Muscle of leg (tissue), 11 donors: Measurements from ENCODE around the gene DLD. TPM values are rescaled to one million over a fixed set of nuclear protein-coding genes. Genes with fewer than 3 reads are reported as not detected.
"Not testable (repeated sequence)": the region's sequence is repeated elsewhere in the genome, so short reads cannot be mapped to it uniquely, and the experiment has no call there.

ENCODE experiments used
- DNase-seq: peaks from one replicate; pipeline ENCODE4 v3.0.0; 2013
- H3K27ac ChIP-seq: one replicate; pipeline ENCODE4 v1.5.1; 2013; ENCODE audit warnings: mild to moderate bottlenecking, low read length, control low read depth
- H3K27me3 ChIP-seq: one replicate; pipeline ENCODE4 v1.6.1; 2013; ENCODE audit warnings: low read length; ENCODE audit not compliant: control insufficient read depth, insufficient read depth
- H3K36me3 ChIP-seq: one replicate; pipeline ENCODE4 v1.6.1; 2013; ENCODE audit warnings: low read length; ENCODE audit not compliant: control insufficient read depth, insufficient read depth
- H3K4me1 ChIP-seq: one replicate; pipeline ENCODE4 v1.6.1; 2013; ENCODE audit warnings: low read length; ENCODE audit not compliant: control insufficient read depth, insufficient read depth
- H3K4me3 ChIP-seq: one replicate; pipeline ENCODE4 v1.5.1; 2013; ENCODE audit warnings: low read length, control low read depth
- H3K9me3 ChIP-seq: replicated peaks from 2 replicates; pipeline ENCODE4 v1.6.1; 2013; ENCODE audit warnings: low read depth, low read length; ENCODE audit not compliant: control insufficient read depth
- WGBS: methylation state at CpG from one replicate; pipeline ENCODE4 v1.1.5; 2013; ENCODE audit warnings: missing lambda C conversion rate; ENCODE audit not compliant: insufficient coverage; 5-methylcytosine and 5-hydroxymethylcytosine counted together
- polyA plus RNA-seq, 8 donors: library from polyadenylated mRNA; unstranded; fragments of 120-200 nt; gene quantifications; one replicate each; pipeline versions ENCODE4 v1.2.1 to v1.2.3, GENCODE V29; 2013; ENCODE audit warnings: inconsistent platforms in 1 of 8, low replicate concordance in 1 of 8; ENCODE audit not compliant: insufficient read length in 8 of 8, insufficient read depth in 1 of 8
- total RNA-seq: library from RNA; stranded (reverse); fragments of 120-200 nt; gene quantifications from one replicate; pipeline ENCODE4 v1.2.4, GENCODE V29; 2013

Gene DLD
- total and polyA plus RNA-seq, 9 donors = 42.6 to 90.3 (median 79.0) TPM

DNA sequence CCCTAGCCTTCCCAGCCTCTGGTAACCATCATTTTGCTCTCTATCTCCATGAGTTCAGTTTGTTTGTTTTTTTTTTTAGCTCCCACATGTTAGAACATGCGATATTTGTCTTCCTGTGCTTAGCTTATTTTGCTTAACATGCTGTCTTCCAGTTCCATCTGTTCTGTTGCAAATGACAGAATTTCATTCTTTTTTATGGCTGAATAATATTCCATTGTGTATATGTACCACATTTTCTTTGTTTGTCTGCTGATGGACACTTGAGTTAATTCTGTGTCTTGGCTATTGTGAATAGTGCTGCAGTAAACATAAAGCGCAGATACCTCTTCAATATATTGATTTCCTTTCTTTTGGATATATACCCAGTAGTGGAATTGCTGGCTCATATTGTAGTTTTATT is 21.0 kb downstream of the DLD start:
- no peaks in the 10 kb centered on the region for H3K9me3 ChIP-seq
- no peak overlapping the region for H3K27ac ChIP-seq
- H3K4me1 ChIP-seq = no peaks in the 10 kb centered on the region
- DNase-seq = no peak
- peaks cover 13% of the 10 kb centered on the region for H3K36me3 ChIP-seq
- no peak overlapping the region for H3K4me3 ChIP-seq
- no peaks in the 10 kb centered on the region for H3K27me3 ChIP-seq
- no CpG with 5 or more reads among the region's 2 CpGs for WGBS

DNA sequence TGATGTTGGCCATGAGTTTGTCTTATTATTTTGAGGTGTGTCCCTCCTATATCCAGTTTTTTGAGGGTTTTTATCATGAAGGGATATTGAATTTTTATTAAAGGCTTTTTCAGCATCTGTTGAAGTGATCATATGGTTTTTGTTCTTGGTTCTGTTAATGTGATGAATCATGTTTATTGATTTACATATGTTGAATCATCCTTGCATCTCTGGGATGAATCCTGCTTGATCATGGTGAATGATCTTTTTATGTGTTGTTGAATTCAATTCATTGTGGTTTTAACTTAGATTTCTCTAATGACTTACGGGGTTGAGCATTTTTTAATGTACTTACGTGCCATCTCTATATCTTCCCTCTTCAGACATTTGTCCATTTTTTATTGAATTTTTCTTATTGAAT is 22.9 kb downstream of the DLD start:
- DNase-seq = no peak
- WGBS = no CpG with 5 or more reads among the region's 2 CpGs
- H3K27me3 ChIP-seq = no peaks in the 10 kb centered on the region
- H3K27ac ChIP-seq = no peak overlapping the region
- H3K4me1 ChIP-seq = no peaks in the 10 kb centered on the region
- H3K9me3 ChIP-seq = no peaks in the 10 kb centered on the region
- peaks cover 22% of the 10 kb centered on the region for H3K36me3 ChIP-seq
- H3K4me3 ChIP-seq = no peak overlapping the region

DNA sequence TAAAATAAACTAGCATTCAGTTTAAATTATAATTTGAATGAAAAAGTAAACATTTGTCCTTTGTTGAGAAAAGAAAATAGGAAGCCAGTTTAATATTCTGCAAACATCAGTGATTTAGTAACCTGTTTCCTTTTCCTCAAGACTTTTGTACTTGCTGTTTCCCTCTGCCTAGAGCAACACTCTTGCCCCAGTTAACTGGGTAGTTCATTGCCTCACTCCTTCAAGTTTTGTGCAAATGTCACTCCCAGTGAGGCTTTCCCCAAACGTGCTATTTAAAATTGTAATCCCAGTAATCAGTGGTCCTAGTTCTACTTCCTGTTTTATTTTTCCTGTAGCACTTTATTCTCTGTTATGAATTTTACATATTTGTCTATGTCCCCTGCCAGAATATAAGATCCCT is 23.8 kb downstream of the DLD start:
- Histone ChIP-seq H3K36me3 (peaks cover 18% of the 10 kb centered on the region), H3K9me3 (no peaks in the 10 kb centered on the region), H3K27me3 (no peaks in the 10 kb centered on the region), H3K27ac (no peak overlapping the region), H3K4me1 (no peaks in the 10 kb centered on the region), H3K4me3 (no peak overlapping the region)
- DNase-seq = no peak
- no CpG with 5 or more reads among the region's 1 CpG for WGBS

DNA sequence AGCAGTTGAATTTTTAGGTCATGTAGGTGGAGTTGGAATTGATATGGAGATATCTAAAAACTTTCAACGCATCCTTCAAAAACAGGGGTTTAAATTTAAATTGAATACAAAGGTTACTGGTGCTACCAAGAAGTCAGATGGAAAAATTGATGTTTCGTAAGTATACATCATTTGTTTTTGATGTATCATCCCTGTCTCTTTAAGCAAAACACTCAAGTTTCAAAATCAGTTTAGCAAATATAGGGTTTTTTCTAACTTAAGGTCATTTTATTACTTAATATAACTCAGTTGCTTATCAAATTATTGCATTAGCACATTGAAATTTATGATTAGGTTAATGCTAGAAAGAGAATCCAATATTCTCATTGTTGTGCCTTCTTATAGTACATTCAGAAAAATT is 24.6 kb downstream of the DLD start:
- Histone ChIP-seq H3K4me1 (peaks cover 3% of the 10 kb centered on the region), H3K36me3 (peaks cover 20% of the 10 kb centered on the region), H3K9me3 (no peaks in the 10 kb centered on the region), H3K4me3 (no peak overlapping the region), H3K27me3 (no peaks in the 10 kb centered on the region), H3K27ac (no peak overlapping the region)
- no CpG with 5 or more reads among the region's 2 CpGs for WGBS
- DNase-seq = no peak

- DNase-seq = no peak
- Histone ChIP-seq H3K27ac (no peak overlapping the region), H3K27me3 (no peaks in the 10 kb centered on the region), H3K9me3 (no peaks in the 10 kb centered on the region), H3K4me3 (no peak overlapping the region), H3K36me3 (peaks cover 24% of the 10 kb centered on the region), H3K4me1 (peaks cover 3% of the 10 kb centered on the region)
- WGBS = 72% methylated on average over 3 of the region's 3 CpGs
Observed at GRCh38 chr7:107917763-107918651, 27.0 kb downstream of the DLD start.

DNA sequence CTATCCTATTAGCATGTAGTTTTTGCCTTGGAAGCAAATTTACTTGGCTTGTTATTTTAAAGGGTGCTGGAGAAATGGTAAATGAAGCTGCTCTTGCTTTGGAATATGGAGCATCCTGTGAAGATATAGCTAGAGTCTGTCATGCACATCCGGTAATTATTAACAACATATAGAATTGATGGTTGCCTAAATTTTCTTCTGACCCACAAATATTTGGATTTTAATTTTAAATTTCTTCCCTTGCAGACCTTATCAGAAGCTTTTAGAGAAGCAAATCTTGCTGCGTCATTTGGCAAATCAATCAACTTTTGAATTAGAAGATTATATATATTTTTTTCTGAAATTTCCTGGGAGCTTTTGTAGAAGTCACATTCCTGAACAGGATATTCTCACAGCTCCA is 28.0 kb downstream of the DLD start:
- DNase-seq = no peak
- H3K27ac ChIP-seq = no peak overlapping the region
- H3K9me3 ChIP-seq = no peaks in the 10 kb centered on the region
- H3K27me3 ChIP-seq = no peaks in the 10 kb centered on the region
- no peak overlapping the region for H3K4me3 ChIP-seq
- no CpG with 5 or more reads among the region's 2 CpGs for WGBS
- H3K36me3 ChIP-seq = peaks cover 29% of the 10 kb centered on the region
- peaks cover 3% of the 10 kb centered on the region for H3K4me1 ChIP-seq

DNA sequence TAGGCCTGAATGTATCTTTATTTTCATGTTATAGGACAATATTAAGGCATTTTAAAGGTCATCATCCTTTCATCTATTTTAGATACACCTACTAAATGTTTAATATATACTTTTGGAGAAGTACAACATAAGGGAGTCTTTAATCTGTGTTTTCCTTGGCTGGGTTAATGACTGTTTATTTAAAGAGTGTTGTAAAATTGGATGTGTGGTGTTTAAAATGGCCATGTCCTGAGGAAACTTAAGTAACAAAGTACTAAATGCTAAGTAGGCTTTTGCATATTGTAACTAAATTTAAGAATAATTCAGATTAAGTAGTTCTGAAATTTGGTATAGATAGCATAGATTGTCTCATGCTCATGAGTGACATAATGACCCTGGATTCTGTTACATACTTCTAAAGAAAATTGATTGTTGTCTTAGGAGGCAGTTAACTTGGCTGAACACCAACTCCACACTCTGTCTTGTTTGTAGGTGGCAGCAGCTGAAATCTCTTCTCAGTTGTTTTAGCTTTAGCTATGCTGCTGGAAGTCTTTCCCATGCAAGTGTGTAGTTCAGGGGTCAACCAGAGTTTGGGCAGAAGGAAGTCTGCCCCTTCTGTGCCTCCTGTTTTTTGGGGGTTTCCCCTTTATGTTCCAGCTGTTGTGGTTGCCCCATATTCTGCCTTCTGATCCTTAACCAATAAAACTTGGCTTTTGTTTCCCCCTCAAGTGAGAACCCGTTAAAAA is 29.2 kb downstream of the DLD start:
- H3K27me3 ChIP-seq = no peaks in the 10 kb centered on the region
- peaks cover 35% of the 10 kb centered on the region for H3K36me3 ChIP-seq
- H3K4me1 ChIP-seq = peaks cover 3% of the 10 kb centered on the region
- DNase-seq = no peak
- WGBS = no CpG with 5 or more reads among the region's 1 CpG
- H3K27ac ChIP-seq = no peak overlapping the region
- no peaks in the 10 kb centered on the region for H3K9me3 ChIP-seq
- H3K4me3 ChIP-seq = no peak overlapping the region

GRCh38 chr7:107921826-107922225 is 30.8 kb downstream of the DLD start:
- H3K4me3 ChIP-seq, H3K9me3 ChIP-seq, H3K27me3 ChIP-seq, H3K27ac ChIP-seq, DNase-seq, H3K4me1 ChIP-seq: not testable (repeated sequence)
- peaks cover 41% of the 10 kb centered on the region for H3K36me3 ChIP-seq
- WGBS = no CpG with 5 or more reads among the region's 2 CpGs

GRCh38 chr7:107922886-107923285 is 31.9 kb downstream of the DLD start:
- H3K36me3 ChIP-seq = peaks cover 38% of the 10 kb centered on the region

GRCh38 chr7:107924841-107925504 is 34.0 kb downstream of the DLD start:
- Histone ChIP-seq H3K27ac (no peak overlapping the region), H3K27me3 (no peaks in the 10 kb centered on the region), H3K36me3 (peaks cover 44% of the 10 kb centered on the region), H3K4me3 (no peak overlapping the region), H3K9me3 (no peaks in the 10 kb centered on the region), H3K4me1 (peaks cover 3% of the 10 kb centered on the region)
- no peak for DNase-seq
- 78% methylated on average over 2 of the region's 5 CpGs for WGBS

More at GRCh38 chr7:107922886-107923285, 31.9 kb downstream of the DLD start:
- no peak for DNase-seq
- H3K4me1 ChIP-seq = peaks cover 3% of the 10 kb centered on the region
- no peak overlapping the region for H3K4me3 ChIP-seq
- WGBS = no CpG with 5 or more reads among the region's 1 CpG
- H3K9me3 ChIP-seq = no peaks in the 10 kb centered on the region
- no peaks in the 10 kb centered on the region for H3K27me3 ChIP-seq
- H3K27ac ChIP-seq = no peak overlapping the region
